Nephron progenitor cell (in vitro differentiated cells): ENCODE data around the gene MYL9.
A peak's percentile ranks its signal among the peaks of the same experiment; 100 is the strongest.

Experiments
- DNase-seq: peaks from one replicate; pipeline ENCODE4 v3.0.0; 2021
- H3K27ac Mint-ChIP-seq: 2 replicates; pipeline ENCODE4 v1.8.0; 2021; ENCODE audit warnings: mild to moderate bottlenecking, moderate library complexity, mixed read lengths
- H3K27me3 Mint-ChIP-seq: 2 replicates; pipeline ENCODE4 v1.8.0; 2021; ENCODE audit warnings: mild to moderate bottlenecking, low read depth, mixed read lengths; ENCODE audit not compliant: poor library complexity
- H3K36me3 Mint-ChIP-seq: 2 replicates; pipeline ENCODE4 v1.8.0; 2021; ENCODE audit warnings: low read depth, mixed read lengths
- H3K4me1 Mint-ChIP-seq: 2 replicates; pipeline ENCODE4 v1.8.0; 2021; ENCODE audit warnings: mixed read lengths
- H3K4me3 Mint-ChIP-seq: 2 replicates; pipeline ENCODE4 v1.8.0; 2021; ENCODE audit warnings: mild to moderate bottlenecking, moderate library complexity, mixed read lengths
- H3K9me3 Mint-ChIP-seq: 2 replicates; pipeline ENCODE4 v1.8.0; 2021; ENCODE audit warnings: mild to moderate bottlenecking, moderate library complexity, mixed read lengths
- TF ChIP-seq, protein P1 (sequence below): fragments of 200-600 bp; sonication (generic); IDR thresholded peaks from 2 replicates; pipeline ENCODE4 v1.5.0; 2021; ENCODE audit warnings: antibody characterized with exemption

The MYL9 gene

DNA sequence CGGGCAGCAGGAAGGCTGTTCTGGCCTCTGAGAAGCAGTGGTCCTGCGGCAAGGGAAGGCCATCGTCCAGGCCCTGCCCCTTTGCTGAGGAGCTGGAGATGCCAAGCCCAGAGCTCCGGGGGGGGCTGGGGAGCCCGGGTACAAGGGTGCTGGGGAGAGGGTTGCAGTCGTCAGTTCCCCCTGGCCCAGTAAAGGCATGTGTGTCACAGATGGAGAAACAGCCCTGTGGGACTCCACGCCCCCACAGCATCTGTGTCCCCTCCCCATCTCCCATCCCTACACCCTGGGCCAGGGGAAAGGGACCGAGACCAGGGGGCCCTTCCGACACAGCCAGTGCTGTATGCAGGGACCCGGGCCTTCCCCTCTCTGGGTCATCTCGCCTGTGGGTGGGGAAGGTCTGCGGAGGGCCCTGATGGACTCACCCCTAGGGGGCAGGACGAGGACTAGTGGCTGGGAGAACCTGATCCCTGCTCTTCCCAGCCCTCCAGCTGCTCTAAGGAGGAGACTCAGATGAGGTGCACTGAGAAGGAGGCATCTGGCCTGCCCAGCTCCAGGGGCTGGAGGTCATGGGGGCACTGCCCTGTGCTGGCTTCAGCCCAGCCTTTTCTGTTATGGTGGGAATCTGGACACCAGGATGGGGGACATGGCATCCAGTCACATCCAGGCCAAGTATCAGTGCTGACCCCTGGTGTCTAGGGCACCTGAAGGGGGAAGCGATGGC, 609 bp downstream of the MYL9 start:
- H3K36me3 Mint-ChIP-seq, result peaks cover 15% of the 10 kb centered on the region
- H3K4me1 Mint-ChIP-seq, result peaks cover 49% of the 10 kb centered on the region
- TF ChIP-seq, protein P1, sequence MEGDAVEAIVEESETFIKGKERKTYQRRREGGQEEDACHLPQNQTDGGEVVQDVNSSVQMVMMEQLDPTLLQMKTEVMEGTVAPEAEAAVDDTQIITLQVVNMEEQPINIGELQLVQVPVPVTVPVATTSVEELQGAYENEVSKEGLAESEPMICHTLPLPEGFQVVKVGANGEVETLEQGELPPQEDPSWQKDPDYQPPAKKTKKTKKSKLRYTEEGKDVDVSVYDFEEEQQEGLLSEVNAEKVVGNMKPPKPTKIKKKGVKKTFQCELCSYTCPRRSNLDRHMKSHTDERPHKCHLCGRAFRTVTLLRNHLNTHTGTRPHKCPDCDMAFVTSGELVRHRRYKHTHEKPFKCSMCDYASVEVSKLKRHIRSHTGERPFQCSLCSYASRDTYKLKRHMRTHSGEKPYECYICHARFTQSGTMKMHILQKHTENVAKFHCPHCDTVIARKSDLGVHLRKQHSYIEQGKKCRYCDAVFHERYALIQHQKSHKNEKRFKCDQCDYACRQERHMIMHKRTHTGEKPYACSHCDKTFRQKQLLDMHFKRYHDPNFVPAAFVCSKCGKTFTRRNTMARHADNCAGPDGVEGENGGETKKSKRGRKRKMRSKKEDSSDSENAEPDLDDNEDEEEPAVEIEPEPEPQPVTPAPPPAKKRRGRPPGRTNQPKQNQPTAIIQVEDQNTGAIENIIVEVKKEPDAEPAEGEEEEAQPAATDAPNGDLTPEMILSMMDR, result peak; percentile 55
- peak overlapping the region; percentile 63 for H3K4me3 Mint-ChIP-seq
- peaks cover 3% of the 10 kb centered on the region for H3K27me3 Mint-ChIP-seq
- peak; percentile 54 for DNase-seq
- no peak overlapping the region for H3K27ac Mint-ChIP-seq
- no peaks in the 10 kb centered on the region for H3K9me3 Mint-ChIP-seq

DNA sequence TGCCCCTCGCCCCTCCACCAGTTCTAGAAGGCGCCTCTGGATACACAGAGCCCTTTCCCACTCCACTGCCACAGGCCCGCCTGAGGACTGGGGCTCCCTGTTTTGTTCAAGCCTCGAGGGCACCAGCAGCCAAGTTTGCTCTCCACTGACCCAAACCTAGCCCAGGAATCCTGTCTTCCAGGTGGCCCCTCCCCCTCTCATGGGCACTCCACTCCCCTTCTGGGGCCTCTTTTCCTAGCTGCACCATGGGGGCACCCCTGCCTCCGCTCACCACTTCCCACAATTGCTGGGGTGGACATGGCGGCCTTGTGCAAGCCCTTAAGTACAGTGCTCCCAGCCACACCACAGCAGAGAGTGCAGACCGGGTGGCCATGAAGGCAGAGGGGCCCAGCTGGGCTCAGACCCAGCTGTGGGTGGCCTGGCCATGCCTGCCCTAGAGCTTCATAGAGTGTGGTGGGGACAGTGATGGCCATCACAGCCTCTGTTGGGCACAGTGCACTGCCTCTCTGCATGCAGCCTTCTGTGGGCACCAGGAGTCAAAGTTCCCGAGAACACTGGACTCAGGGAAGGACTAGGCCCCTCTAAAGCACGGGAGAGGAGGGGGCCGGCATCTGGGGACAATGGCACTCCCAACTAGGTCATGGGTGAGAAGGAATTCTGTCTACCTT, 1.3 kb downstream of the MYL9 start:
- no peak overlapping the region for H3K27ac Mint-ChIP-seq
- peak overlapping the region; percentile 63 for H3K4me3 Mint-ChIP-seq
- no peaks in the 10 kb centered on the region for H3K9me3 Mint-ChIP-seq
- DNase-seq, result no peak
- H3K4me1 Mint-ChIP-seq, result peaks cover 49% of the 10 kb centered on the region
- TF ChIP-seq, protein P1, result no peak
- H3K27me3 Mint-ChIP-seq, result peaks cover 3% of the 10 kb centered on the region
- peaks cover 15% of the 10 kb centered on the region for H3K36me3 Mint-ChIP-seq

DNA sequence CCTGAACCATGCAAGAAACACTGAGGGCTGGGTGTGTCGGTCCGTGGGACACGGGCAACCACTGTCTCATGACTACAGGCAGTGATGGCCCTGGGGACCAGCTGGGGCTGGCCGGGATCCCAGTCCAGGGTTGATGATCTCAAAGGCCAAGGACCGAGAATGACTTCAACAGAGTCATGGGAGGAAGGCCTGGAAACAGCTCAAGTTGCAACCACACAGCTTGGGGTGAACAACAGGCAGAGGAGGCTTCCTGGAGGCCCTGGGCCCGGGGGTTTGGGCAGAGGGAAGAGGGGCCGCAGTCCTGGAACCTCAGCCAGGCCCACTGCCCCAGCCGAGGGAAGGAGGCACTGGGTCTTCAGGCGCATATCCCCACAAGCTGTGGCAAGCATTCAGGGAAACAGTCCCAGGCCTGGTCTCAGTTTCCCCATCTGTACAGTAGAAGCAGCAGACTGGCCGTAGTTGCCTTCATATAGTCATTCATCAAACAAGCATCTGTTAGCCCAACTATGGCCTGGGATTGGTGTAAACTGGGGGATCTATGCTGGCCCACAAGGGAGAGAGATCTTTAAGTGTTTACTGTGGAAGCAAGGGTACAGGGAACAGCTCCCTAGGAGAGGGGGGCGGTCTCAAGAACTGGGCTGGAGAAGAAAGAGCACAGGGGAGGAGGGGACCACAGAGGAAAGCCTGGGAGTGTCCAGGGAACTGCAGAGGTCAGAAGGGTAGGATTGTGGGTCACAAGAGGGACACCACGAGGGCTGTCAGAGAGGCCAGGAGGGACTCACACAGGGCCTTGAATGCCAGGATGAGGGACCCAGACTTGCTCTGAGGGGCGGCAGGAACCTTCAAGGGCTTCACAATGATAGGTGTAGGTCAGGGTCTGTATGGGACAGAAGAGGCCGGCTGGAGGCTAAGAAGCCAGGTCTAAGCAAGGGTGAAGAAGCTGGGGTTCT, 2.1 kb downstream of the MYL9 start:
- no peaks in the 10 kb centered on the region for H3K9me3 Mint-ChIP-seq
- no peak overlapping the region for H3K4me3 Mint-ChIP-seq
- peak overlapping the region; percentile 52 for H3K27ac Mint-ChIP-seq
- H3K27me3 Mint-ChIP-seq, result peaks cover 3% of the 10 kb centered on the region
- DNase-seq, result no peak
- peaks cover 49% of the 10 kb centered on the region for H3K4me1 Mint-ChIP-seq
- peaks cover 15% of the 10 kb centered on the region for H3K36me3 Mint-ChIP-seq
- TF ChIP-seq, protein P1, result no peak

DNA sequence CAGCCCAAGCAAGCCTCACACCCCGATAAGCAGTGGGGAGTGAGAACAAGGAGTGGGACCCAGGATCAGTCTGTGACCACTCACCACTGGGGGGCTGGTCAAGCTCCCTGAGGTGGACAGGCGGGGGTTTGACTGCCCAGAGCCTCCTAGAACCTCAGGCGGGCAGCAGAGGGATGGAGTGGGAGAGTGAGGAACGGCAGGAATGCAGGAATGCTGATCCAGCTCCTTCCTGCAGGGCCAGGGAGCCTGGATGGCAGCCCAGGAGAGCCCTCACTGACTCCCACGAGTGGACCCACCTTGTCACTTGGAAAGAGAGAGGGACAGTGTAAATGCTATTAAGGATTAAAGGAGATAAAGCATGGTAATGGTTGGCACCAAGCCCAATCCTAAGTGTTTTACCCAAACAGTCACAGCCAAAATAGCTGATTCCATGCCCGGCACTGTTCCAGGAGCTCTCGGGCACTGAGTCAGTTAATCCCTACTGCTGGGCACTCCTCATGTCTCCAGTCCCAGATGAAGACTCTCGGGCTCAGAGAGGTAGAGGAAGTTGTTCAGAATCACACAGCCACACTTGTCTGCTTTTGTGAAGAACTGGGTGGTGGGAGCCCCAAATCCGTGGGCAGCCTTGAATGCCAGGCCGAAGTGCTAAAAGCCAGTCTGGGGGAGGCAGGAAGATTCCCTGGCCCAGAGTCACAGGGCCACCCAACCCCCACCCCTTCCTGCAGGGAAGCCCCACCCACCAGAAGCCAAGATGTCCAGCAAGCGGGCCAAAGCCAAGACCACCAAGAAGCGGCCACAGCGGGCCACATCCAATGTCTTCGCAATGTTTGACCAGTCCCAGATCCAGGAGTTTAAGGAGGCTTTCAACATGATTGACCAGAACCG, 3.1 kb downstream of the MYL9 start:
- Mint-ChIP-seq H3K9me3 (no peaks in the 10 kb centered on the region), H3K27ac (peak overlapping the region; percentile 65), H3K36me3 (peaks cover 15% of the 10 kb centered on the region), H3K4me1 (peaks cover 46% of the 10 kb centered on the region), H3K27me3 (peaks cover 6% of the 10 kb centered on the region), H3K4me3 (no peak overlapping the region)
- DNase-seq, result no peak
- TF ChIP-seq, protein P1, result no peak

DNA sequence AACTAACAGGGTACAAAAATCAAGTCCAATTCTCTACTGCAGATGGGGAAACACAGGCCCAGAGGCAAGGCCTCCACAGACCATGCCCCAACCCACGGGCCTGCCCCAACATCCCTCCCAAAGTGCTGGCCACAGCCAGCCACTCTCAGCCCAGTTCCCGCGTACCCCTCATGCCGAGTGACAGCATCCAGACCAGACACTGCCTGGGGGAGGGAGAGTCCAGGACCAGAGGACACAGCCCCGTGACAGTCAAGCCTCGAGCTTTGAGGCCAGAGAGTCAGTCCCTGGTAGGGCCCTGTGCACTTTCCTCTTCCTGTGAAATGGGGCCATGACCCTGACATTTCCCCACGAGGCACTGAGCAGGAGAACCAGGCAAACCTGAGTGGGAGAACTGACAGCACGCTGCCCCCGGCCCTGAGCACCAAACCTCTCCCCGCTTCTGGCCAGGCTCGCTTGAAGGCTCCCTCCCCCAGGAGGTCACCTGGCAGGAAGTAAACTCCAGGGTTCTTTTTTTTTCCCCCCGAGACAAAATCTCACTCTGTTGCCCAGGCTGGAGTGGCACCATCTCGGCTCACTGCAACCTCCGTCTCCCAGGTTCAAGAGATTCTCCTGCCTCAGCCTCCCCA, 4.9 kb downstream of the MYL9 start:
- peaks cover 48% of the 10 kb centered on the region for H3K4me1 Mint-ChIP-seq
- DNase-seq, result no peak
- H3K4me3 Mint-ChIP-seq, result no peak overlapping the region
- H3K9me3 Mint-ChIP-seq, result no peaks in the 10 kb centered on the region
- H3K27ac Mint-ChIP-seq, result peak overlapping the region; percentile 85
- peaks cover 15% of the 10 kb centered on the region for H3K36me3 Mint-ChIP-seq
- peaks cover 3% of the 10 kb centered on the region for H3K27me3 Mint-ChIP-seq
- TF ChIP-seq, protein P1, result no peak
